ENCODE measurements around the gene RPL39L.
"Not testable (repeated sequence)": the region's sequence is repeated elsewhere in the genome, so short reads cannot be mapped to it uniquely, and the experiment has no call there.

RPL39L gene

GRCh38 chr3:187136936-187137335, 2.4 kb downstream of the RPL39L start:
- no peak for DNase-seq

GRCh38 chr3:187136337-187136736, 3.0 kb downstream of the RPL39L start:
- no peak for DNase-seq

GRCh38 chr3:187135172-187135690, 4.1 kb downstream of the RPL39L start:
- DNase-seq: not testable (repeated sequence)

GRCh38 chr3:187133181-187133580, 6.1 kb downstream of the RPL39L start:
- DNase-seq: not testable (repeated sequence)

- no peak for DNase-seq
Measured at GRCh38 chr3:187132666-187133065, 6.6 kb downstream of the RPL39L start.

GRCh38 chr3:187131981-187132380, 7.3 kb downstream of the RPL39L start:
- DNase-seq: no peak

GRCh38 chr3:187130346-187131066, 8.8 kb downstream of the RPL39L start:
- DNase-seq: peak; percentile 17

- no peak for DNase-seq
Measured at GRCh38 chr3:187125319-187126031, 13.8 kb downstream of the RPL39L start.

GRCh38 chr3:187122261-187122660, 17.0 kb downstream of the RPL39L start:
- no peak for DNase-seq

GRCh38 chr3:187120326-187120725, 19.0 kb downstream of the RPL39L start:
- no peak for DNase-seq

GRCh38 chr3:187114511-187114910, 24.8 kb downstream of the RPL39L start:
- DNase-seq: no peak

GRCh38 chr3:187112934-187113793, 26.1 kb downstream of the RPL39L start:
- DNase-seq: no peak

GRCh38 chr3:187110156-187110555, 29.1 kb downstream of the RPL39L start:
- DNase-seq: no peak

GRCh38 chr3:187107989-187108388, 31.3 kb downstream of the RPL39L start:
- DNase-seq: no peak

- DNase-seq: no peak
Measured at GRCh38 chr3:187105700-187106099, 33.6 kb downstream of the RPL39L start.

GRCh38 chr3:187104933-187105332, 34.4 kb downstream of the RPL39L start:
- DNase-seq: no peak

GRCh38 chr3:187104342-187104741, 35.0 kb downstream of the RPL39L start:
- DNase-seq: no peak

GRCh38 chr3:187103251-187103650, 36.0 kb downstream of the RPL39L start:
- DNase-seq: no peak

- no peak for DNase-seq
Measured at GRCh38 chr3:187102073-187102634, 37.1 kb downstream of the RPL39L start.

GRCh38 chr3:187101184-187102072, 37.9 kb downstream of the RPL39L start:
- peak; percentile 35 for DNase-seq

- DNase-seq: no peak
Measured at GRCh38 chr3:187098923-187099512, 40.3 kb downstream of the RPL39L start.
